Activated naive CD4-positive, alpha-beta T cell treated with anti-CD3 and anti-CD28 coated beads, Interleukin-2, amount 50 U/mL, for 72 hours (primary cell): ENCODE results near the gene TEX26. TPM values are rescaled to one million over a fixed set of nuclear protein-coding genes. Genes with fewer than 3 reads are reported as not detected.

Experiments used
- ATAC-seq, 2 donors: fragments of 150-1000 bp; cut with Tn5 transposase; 2 replicates each; pipeline ENCODE4 v1.10.0; 2021; ENCODE audit warnings: mild to moderate bottlenecking in 2 of 2, moderate library complexity in 2 of 2
- DNase-seq, 2 donors: peaks; one replicate each; pipeline ENCODE4 v3.0.0; 2021 to 2022; ENCODE audit warnings: low spot score in 2 of 2
- H3K27ac Mint-ChIP-seq, 2 donors: one replicate each; pipeline ENCODE4 v1.8.0; 2022; ENCODE audit warnings: mild to moderate bottlenecking in 2 of 2, mixed read lengths in 2 of 2
- H3K36me3 Mint-ChIP-seq, 2 donors: one replicate each; pipeline ENCODE4 v1.8.0; 2022; ENCODE audit warnings: mixed read lengths in 2 of 2
- H3K9me3 Mint-ChIP-seq, 2 donors: one replicate each; pipeline ENCODE4 v1.8.0; 2022; ENCODE audit warnings: mixed read lengths in 2 of 2
- total RNA-seq, 2 donors: library from RNA; stranded (reverse); gene quantifications; one replicate each; pipeline ENCODE4 v1.2.3, GENCODE V29; 2022

The TEX26 gene
- total RNA-seq: not detected

DNA sequence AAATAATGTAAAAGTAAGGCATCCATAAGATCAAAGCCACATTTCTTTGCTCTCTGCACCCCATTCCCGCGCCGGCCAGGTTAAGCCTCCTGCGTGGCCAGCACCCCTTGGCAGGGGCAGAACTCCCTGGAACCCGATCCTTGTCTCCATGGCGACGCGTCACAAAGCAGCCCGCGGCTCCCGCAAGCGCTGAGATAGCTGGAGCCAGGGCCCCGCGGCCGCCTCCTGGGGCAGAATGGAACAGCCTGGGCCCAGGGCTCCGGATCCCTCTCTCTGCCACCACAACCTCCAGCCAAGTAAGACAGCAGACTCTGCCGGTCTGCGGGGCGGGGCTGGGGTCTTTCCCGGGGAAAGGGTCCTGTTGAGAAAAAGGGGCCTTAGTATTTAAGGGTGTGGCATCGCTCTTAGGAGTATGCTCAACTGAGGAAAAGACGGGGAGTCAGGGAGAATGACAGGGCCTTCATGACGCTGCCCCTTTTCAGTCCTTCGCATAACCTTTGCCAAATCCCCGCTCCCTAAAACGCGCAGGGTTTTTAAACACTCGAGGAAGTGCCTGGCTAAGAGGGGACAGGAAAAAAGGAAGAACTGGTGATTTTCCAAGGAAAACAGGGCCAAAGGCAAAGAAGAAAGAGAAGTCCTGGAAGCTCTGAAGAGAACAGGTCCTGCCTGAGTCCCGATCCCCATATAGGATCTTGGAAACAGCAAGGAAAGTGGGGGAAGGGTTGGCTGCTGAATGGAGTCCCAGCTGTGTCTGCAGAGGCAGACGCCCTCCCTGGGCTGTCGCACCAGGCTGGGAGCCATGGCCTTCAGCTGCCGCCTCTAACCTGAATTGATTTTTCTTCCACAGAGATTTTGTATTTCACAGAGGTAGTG lies at the start of gene TEX26:
TSS of gene TEX26 (plus strand) at position 176 of the 873 bp plus-strand sequence. CDS start at position 236, 60 bp downstream.
- ATAC-seq (no peak), DNase-seq (no peak)
- peaks cover 0 to 3% of the 10 kb centered on the region in 2 donors for H3K9me3 Mint-ChIP-seq
- peaks cover 0 to 5% of the 10 kb centered on the region in 2 donors for H3K36me3 Mint-ChIP-seq
- no peak within 1 kb of the TSS for H3K27ac Mint-ChIP-seq

DNA sequence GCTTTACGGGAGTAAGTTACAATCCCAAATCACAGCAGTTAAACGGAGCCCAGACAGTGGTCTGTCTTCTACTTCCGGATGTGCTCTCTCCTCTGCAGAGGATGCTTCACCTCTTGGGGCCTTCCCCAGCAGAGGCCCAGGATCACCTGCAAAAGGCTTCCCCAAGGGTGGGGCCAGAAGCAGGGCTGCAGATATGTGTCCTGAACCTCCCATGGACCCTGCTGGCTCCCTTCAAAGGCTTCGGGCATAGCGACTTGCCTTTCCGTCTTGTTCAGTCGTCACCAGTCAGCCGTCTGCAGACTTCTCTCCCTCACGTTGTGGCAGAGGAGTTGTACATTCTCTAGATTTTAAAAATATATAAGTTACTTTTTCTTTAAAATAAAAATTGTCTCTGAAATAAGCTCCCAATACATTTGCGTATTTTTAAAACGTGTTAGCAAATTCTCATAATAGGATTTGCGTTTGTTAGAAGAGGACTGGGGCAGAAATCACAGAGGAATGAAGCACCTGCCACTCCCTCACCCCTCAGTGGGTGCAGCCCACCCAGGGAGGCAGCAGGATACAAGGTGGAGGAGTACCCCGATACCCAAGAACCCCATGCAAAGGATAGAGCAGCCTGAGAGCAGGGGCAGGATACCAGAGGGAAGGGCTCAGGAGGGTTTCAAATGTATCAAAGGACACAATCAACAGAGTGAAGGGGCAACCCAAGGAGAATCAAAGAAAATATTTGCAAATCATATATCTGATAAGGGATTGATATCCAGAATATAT lies 49.3 kb upstream of the TEX26 start:
- ATAC-seq: no peak
- no peak overlapping the region for H3K27ac Mint-ChIP-seq

GRCh38 chr13:30884543-30884942 lies 47.9 kb upstream of the TEX26 start:
- DNase-seq: no peak

More for the DNA sequence above, 49.3 kb upstream of the TEX26 start:
- DNase-seq: no peak
- no peaks in the 10 kb centered on the region for H3K36me3 Mint-ChIP-seq
- H3K9me3 Mint-ChIP-seq: peaks cover 0 to 5% of the 10 kb centered on the region in 2 donors

GRCh38 chr13:30889196-30889690 lies 43.2 kb upstream of the TEX26 start:
- peaks cover 3 to 5% of the 10 kb centered on the region in 2 donors for H3K9me3 Mint-ChIP-seq
- no peak for ATAC-seq
- no peak overlapping the region for H3K27ac Mint-ChIP-seq
- H3K36me3 Mint-ChIP-seq: no peaks in the 10 kb centered on the region
- DNase-seq: no peak

More at GRCh38 chr13:30884543-30884942, 47.9 kb upstream of the TEX26 start:
- no peak overlapping the region for H3K27ac Mint-ChIP-seq
- H3K9me3 Mint-ChIP-seq: peaks cover 1 to 5% of the 10 kb centered on the region in 2 donors
- ATAC-seq: peak in 1 of 2 donors; percentile 20
- H3K36me3 Mint-ChIP-seq: no peaks in the 10 kb centered on the region

GRCh38 chr13:30892966-30893365 lies 39.5 kb upstream of the TEX26 start:
- no peaks in the 10 kb centered on the region for H3K36me3 Mint-ChIP-seq
- no peak for ATAC-seq
- DNase-seq: peak in 1 of 2 donors; percentile 28
- H3K27ac Mint-ChIP-seq: no peak overlapping the region
- peaks cover 0 to 3% of the 10 kb centered on the region in 2 donors for H3K9me3 Mint-ChIP-seq

- DNase-seq: no peak
Measured at GRCh38 chr13:30895773-30896172, 36.7 kb upstream of the TEX26 start.

DNA sequence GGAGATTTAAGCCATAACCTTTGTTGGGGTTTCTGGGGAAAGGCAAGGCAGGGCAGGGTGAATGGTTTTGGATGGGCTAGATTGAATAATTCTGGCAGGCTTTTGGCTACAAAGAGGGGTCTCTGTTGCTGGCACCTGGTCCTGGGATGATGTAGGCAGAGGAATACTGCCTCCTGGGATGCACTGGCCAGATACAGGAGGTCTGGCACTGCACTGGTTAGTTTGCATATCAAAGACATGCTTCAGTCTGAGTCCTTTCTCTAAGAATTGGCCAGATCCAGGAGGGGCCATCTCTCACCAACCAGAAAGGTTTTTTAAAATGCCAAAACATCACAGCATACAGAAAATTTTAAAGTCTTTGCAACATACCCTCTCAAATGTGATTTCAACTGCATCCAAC lies 34.4 kb upstream of the TEX26 start:
- no peaks in the 10 kb centered on the region for H3K36me3 Mint-ChIP-seq
- ATAC-seq (no peak), DNase-seq (no peak)
- H3K9me3 Mint-ChIP-seq: no peaks in the 10 kb centered on the region
- no peak overlapping the region for H3K27ac Mint-ChIP-seq

More at GRCh38 chr13:30895773-30896172, 36.7 kb upstream of the TEX26 start:
- ATAC-seq: no peak
- Mint-ChIP-seq H3K9me3 (no peaks in the 10 kb centered on the region), H3K27ac (no peak overlapping the region), H3K36me3 (no peaks in the 10 kb centered on the region)

- H3K36me3 Mint-ChIP-seq: no peaks in the 10 kb centered on the region
Measured at GRCh38 chr13:30898678-30899241, 33.7 kb upstream of the TEX26 start.

GRCh38 chr13:30900436-30900835 lies 32.0 kb upstream of the TEX26 start:
- ATAC-seq: no peak

More at GRCh38 chr13:30898678-30899241, 33.7 kb upstream of the TEX26 start:
- peak overlapping the region in 1 of 2 donors; percentile 83 for H3K27ac Mint-ChIP-seq
- ATAC-seq (peak; percentile 88 to 91), DNase-seq (no peak)
- H3K9me3 Mint-ChIP-seq: no peaks in the 10 kb centered on the region

GRCh38 chr13:30900952-30901749 lies 31.3 kb upstream of the TEX26 start:
- H3K27ac Mint-ChIP-seq: no peak overlapping the region
- peak in 1 of 2 donors; percentile 65 for ATAC-seq
- H3K9me3 Mint-ChIP-seq: peaks cover 4 to 5% of the 10 kb centered on the region in 2 donors
- DNase-seq: no peak
- peaks cover 0 to 5% of the 10 kb centered on the region in 2 donors for H3K36me3 Mint-ChIP-seq

More at GRCh38 chr13:30900436-30900835, 32.0 kb upstream of the TEX26 start:
- Mint-ChIP-seq H3K27ac (peak overlapping the region in 1 of 2 donors; percentile 32), H3K9me3 (peaks cover 4 to 5% of the 10 kb centered on the region in 2 donors), H3K36me3 (peaks cover 0 to 3% of the 10 kb centered on the region in 2 donors)
- DNase-seq: no peak

- Mint-ChIP-seq H3K27ac (no peak overlapping the region), H3K36me3 (peaks cover 0 to 5% of the 10 kb centered on the region in 2 donors), H3K9me3 (peaks cover 4 to 5% of the 10 kb centered on the region in 2 donors)
- no peak for ATAC-seq
- no peak for DNase-seq
Measured at GRCh38 chr13:30904043-30904442, 28.4 kb upstream of the TEX26 start.

DNA sequence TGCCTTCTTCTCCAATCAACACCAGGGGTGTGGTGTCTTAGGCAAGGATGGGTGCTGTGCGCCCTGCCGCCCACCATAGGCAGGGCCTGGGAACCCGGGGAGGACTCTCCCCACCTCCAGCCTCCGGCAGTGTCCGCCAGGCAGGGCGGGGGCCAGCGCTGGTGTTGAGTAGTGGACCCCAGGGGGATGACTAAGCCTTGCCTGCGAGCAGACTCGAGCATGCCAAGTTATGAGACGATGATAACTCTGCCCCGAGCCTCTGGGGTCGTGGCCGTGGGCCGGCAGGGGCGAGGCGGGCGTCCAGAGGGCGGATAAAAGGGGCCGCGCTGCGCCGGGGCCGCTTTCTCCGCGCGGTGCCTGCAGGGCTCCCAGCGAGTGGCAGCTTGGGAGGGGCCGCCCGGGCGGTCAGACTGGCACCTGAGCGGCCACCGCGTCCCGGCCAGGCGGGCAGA lies 26.5 kb upstream of the TEX26 start, which contains the start of gene MEDAG:
TSS of gene MEDAG (plus strand) at position 340 of the 452 bp plus-strand sequence. CDS start 245 bp downstream, outside the sequence.
- no peak within 1 kb of the TSS for H3K27ac Mint-ChIP-seq
- no peak for ATAC-seq
- H3K9me3 Mint-ChIP-seq: peaks cover 4 to 5% of the 10 kb centered on the region in 2 donors
- peaks cover 0 to 5% of the 10 kb centered on the region in 2 donors for H3K36me3 Mint-ChIP-seq
- DNase-seq: no peak

- peaks cover 4 to 5% of the 10 kb centered on the region in 2 donors for H3K9me3 Mint-ChIP-seq
- H3K36me3 Mint-ChIP-seq: peaks cover 0 to 5% of the 10 kb centered on the region in 2 donors
- ATAC-seq: peak in 1 of 2 donors; percentile 56
- no peak overlapping the region for H3K27ac Mint-ChIP-seq
- DNase-seq: no peak
Measured at GRCh38 chr13:30906411-30907051, 25.9 kb upstream of the TEX26 start.

DNA sequence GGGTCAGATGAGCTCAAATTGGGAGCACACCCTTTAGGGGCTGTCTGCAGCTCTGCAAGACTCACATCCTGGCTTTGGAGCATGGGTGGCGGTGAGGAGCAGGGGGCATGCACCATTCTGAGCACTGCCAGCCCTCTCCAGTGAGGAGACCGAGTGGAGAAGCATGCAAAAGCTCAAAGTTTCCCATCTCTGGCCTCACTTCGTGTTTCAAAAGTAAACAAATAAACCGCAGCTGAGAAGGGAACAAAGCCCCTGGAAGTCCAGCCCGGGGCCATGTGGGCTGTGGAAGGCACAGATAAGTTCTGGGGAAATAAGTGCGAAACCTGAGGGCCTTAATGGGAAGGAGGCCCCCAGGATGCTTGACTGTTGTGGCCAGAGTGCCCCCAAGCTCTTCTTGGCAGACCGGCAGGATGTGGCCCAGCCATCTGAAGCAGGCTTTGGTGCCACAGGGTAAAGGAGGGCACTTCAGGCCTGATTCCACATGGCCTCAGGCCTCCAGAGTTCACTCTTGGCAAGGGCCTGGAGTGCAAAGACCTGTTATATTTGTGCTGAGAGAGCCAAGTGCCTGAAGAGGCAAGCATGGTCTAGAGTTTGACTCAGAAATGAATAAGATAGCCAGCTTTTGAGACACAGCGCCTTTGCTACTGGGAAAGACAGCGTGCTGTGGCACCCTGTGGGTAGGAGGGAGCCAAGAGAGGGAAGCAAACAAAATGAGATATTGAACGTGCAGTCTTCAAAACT lies 25.2 kb upstream of the TEX26 start:
- peaks cover 0 to 5% of the 10 kb centered on the region in 2 donors for H3K36me3 Mint-ChIP-seq
- no peak for DNase-seq

More for the DNA sequence above, 25.2 kb upstream of the TEX26 start:
- Mint-ChIP-seq H3K27ac (no peak overlapping the region), H3K9me3 (peaks cover 4 to 5% of the 10 kb centered on the region in 2 donors)
- ATAC-seq: no peak
